GM19023 (cell line): ENCODE results near the gene PNPT1.

Experiments
- ATAC-seq: cut with Tn5 transposase; IDR thresholded peaks from one replicate; pipeline ENCODE4 v1.9.1; 2021; ENCODE audit warnings: mild to moderate bottlenecking, moderate library complexity; ENCODE audit not compliant: unreplicated experiment

PNPT1 gene

GRCh38 chr2:55672630-55673029 is 21.0 kb downstream of the PNPT1 start:
- no peak for ATAC-seq

- ATAC-seq: no peak
These were observed 24.7 kb downstream of the PNPT1 start for GRCh38 chr2:55668956-55669355.

GRCh38 chr2:55653255-55653654 is 40.4 kb downstream of the PNPT1 start:
- ATAC-seq: no peak

- no peak for ATAC-seq
These were observed 44.4 kb downstream of the PNPT1 start for GRCh38 chr2:55649211-55649610.

GRCh38 chr2:55636831-55637230 is 56.8 kb downstream of the PNPT1 start:
- ATAC-seq: no peak

GRCh38 chr2:55628931-55629330 is 64.7 kb downstream of the PNPT1 start:
- ATAC-seq: no peak

- no peak for ATAC-seq
These were observed 65.7 kb downstream of the PNPT1 start for GRCh38 chr2:55627915-55628314.

- no peak for ATAC-seq
These were observed 71.8 kb downstream of the PNPT1 start for GRCh38 chr2:55621802-55622201.

GRCh38 chr2:55620123-55620779 is 73.4 kb downstream of the PNPT1 start:
- ATAC-seq: no peak

GRCh38 chr2:55618275-55619055 is 75.2 kb downstream of the PNPT1 start:
- ATAC-seq: peak; percentile 34

GRCh38 chr2:55618025-55618274 is 75.7 kb downstream of the PNPT1 start:
- ATAC-seq: no peak

- peak; percentile 80 for ATAC-seq
These were observed 76.2 kb downstream of the PNPT1 start, which contains the start of gene PPP4R3B for GRCh38 chr2:55617175-55618024. TSS of gene PPP4R3B (minus strand) at chr2:55617622. CDS start at chr2:55617285, 337 bp downstream.

GRCh38 chr2:55616551-55617174 is 77.0 kb downstream of the PNPT1 start:
- peak; percentile 13 for ATAC-seq

GRCh38 chr2:55611997-55612396 is 81.6 kb downstream of the PNPT1 start:
- ATAC-seq: no peak

GRCh38 chr2:55610954-55611743 is 82.5 kb downstream of the PNPT1 start:
- ATAC-seq: no peak

GRCh38 chr2:55609938-55610578 is 83.6 kb downstream of the PNPT1 start:
- no peak for ATAC-seq

- ATAC-seq: no peak
These were observed 84.3 kb downstream of the PNPT1 start for GRCh38 chr2:55609193-55609794.

GRCh38 chr2:55607717-55608116 is 85.9 kb downstream of the PNPT1 start:
- ATAC-seq: no peak

GRCh38 chr2:55604027-55604565 is 89.5 kb downstream of the PNPT1 start:
- no peak for ATAC-seq
